Heart left ventricle (tissue), 16 donors: ENCODE measurements around the gene NOTUM. TPM values are rescaled to one million over a fixed set of nuclear protein-coding genes. Genes with fewer than 3 reads are reported as not detected.

Experiments
- ATAC-seq, 4 donors: fragments of 200-7000 bp; cut with Tn5 transposase; one replicate each; pipeline ENCODE4 v1.9.1; 2020 to 2022; ENCODE audit warnings: moderate library complexity in 4 of 4, mild to moderate bottlenecking in 3 of 4, moderate number of reproducible peaks in 1 of 4
- DNase-seq, 5 donors: peaks; one replicate each; pipeline ENCODE4 v3.0.0-alpha.2; 2020
- H3K27ac ChIP-seq, 12 donors: fragments of 200-600 bp; sonication (generic) in 4 of 12; one replicate each; pipeline versions ENCODE4 v1.5.0 to v1.8.0; 2016 to 2022; ENCODE audit warnings: mild to moderate bottlenecking in 2 of 12
- H3K27me3 ChIP-seq, 9 donors: fragments of 200-600 bp; sonication (generic) in 2 of 9; one replicate each; pipeline versions ENCODE4 v1.5.1 to v1.8.0; 2016 to 2022; ENCODE audit warnings: mild to moderate bottlenecking in 3 of 9
- H3K36me3 ChIP-seq, 9 donors: fragments of 200-600 bp; sonication (generic) in 2 of 9; one replicate each; pipeline versions ENCODE4 v1.5.0 to v1.8.0; 2018 to 2022; ENCODE audit warnings: mild to moderate bottlenecking in 2 of 9
- H3K4me1 ChIP-seq, 12 donors: fragments of 200-600 bp; sonication (generic) in 4 of 12; one replicate each; pipeline versions ENCODE4 v1.5.0 to v1.8.0; 2016 to 2022; ENCODE audit warnings: mild to moderate bottlenecking in 3 of 12
- H3K4me3 ChIP-seq, 12 donors: fragments of 200-600 bp; sonication (generic) in 4 of 12; one replicate each; pipeline versions ENCODE4 v1.5.0 to v1.8.0; 2017 to 2022; ENCODE audit warnings: mild to moderate bottlenecking in 9 of 12, moderate library complexity in 4 of 12
- H3K9me3 ChIP-seq, 12 donors: fragments of 200-600 bp; sonication (generic) in 4 of 12; one replicate each; pipeline versions ENCODE4 v1.5.0 to v1.8.0; 2016 to 2022; ENCODE audit warnings: mild to moderate bottlenecking in 1 of 12
- POLR2A ChIP-seq, 2 donors: fragments of 450-650 bp; IDR thresholded peaks; one replicate each; pipeline ENCODE4 v1.6.1; 2017; ENCODE audit warnings: antibody characterized with exemption in 2 of 2, mild to moderate bottlenecking in 2 of 2, moderate library complexity in 2 of 2
- WGBS, 4 donors: extraction: QIAGEN DNeasy Blood & Tissue Kit in 2 of 4; methylation state at CpG; one replicate each; pipeline versions ENCODE4 v1.1.5 to v1.1.7; 2013 to 2018; 5-methylcytosine and 5-hydroxymethylcytosine counted together
- intact Hi-C, 10 donors: fragments of 100-400 bp; cut with DNase I; formaldehyde crosslinking; loops; one replicate each; pipeline versions ENCODE4 v1.11.1 to v1.14.2; 2022
- polyA plus RNA-seq, 2 donors: library from polyadenylated mRNA; stranded (reverse); fragments of 200-250 nt; gene quantifications; one replicate each; pipeline ENCODE4 v1.2.3, GENCODE V29; 2013
- total RNA-seq, 9 donors: library from RNA; depleted of rRNA in 2 of 9; stranded (reverse); fragments of >200 nt in 2 of 9; fragmentation: NEBNext Ultra II Directional in 3 of 9; extraction: Animal tissue kit (Norgen Biotek cat#: 25700) in 3 of 9; gene quantifications; one replicate each; pipeline versions ENCODE4 v1.1.0 to v1.2.4, GENCODE V29; 2016 to 2023
- TF ChIP-seq, protein P1 (sequence below), 12 donors: fragments of 200-600 bp; sonication (generic) in 4 of 12; IDR thresholded peaks; one replicate each; pipeline versions ENCODE4 v1.5.0 to v1.8.0; 2018 to 2022; ENCODE audit warnings: antibody characterized with exemption in 12 of 12, mild to moderate bottlenecking in 5 of 12
- donor health status: ischemic (EF 13 %, LVEDD 7.1; RV severe dilation, severe dysfunction).
- donor health status: healthy with polysubstance abuse.
- donor health status: DM: no; HTN: yes; CAD: no.
- donor health status: DM: no; HTN: no; CAD: no.
- donor health status: ischemic (EF 25% LVEDD 6.9; RV normal size, moderate dysfunction).
- donor health status: ischemic (EF 25% LVEDD 5.7; RV mildly dilated, moderate dysfunction).
- donor health status: healthy.
- donor health status: DM: yes; HTN: yes; CAD: no.
- donor health status: ischemic (EF 35%, LVEDD 5.7; RV mildly dilated, moderate dysfunction).
- donor health status: nonischemic (EF 11% LVEDD 7.7; RV severe dilation, severe dysfunction).
- donor health status: DM: yes; HTN: yes; CAD: no.
- donor health status: PGD.
- donor health status: ischemic (EF 29% LVEDD 5.4; RV normal size, mild dysfunction).
- donor health status: nonischemic (EF 23%, LVEDD 6.1; RV moderate dilation, normal function).

The NOTUM gene
- total and polyA plus RNA-seq, 11 donors = 0.25 to 1.6 (median 0.56) TPM; not detected in 3

DNA sequence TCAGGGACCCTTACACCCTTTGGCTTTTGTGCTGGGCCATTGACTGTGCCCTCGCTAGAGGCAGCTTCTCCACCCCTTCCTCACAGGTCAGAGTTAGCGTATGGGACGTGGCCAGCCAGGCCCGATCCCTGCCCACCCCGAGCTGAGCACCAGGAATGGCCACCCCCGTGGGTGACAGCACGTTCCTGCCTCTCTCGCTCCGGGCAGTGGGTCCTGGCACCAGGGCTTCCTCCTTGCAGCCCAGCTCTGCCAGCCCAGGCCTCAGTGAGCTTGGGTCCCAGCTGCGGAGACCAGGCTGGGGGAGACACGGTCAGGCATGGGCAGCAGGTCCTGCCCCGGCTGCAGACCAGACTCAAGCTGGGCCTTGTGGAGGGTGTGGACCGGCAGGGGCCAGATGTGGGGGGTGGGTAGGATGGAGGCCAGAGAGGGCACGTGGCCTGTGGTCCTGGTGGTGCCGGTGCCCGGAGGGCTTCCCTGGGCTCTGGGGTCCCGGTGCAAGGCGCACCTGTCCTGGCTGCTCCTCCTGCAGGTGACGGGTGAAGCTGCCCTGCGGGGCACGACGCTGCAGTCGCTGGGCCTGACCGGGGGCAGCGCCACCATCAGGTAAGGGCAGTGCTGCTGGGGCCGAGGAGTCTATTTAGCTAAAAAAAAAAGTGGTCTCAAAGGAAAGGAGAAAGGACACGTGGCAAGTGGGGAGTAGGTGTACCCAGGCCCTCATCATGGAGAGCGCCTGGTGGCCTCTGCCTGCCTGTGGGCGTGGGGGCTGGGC, 34.7 kb upstream of the NOTUM start:
- 95 to 96% (median 96%) methylated on average over 26 to 29 of the region's 29 CpGs for WGBS, 4 donors
- peak in 1 of 5 donors; percentile 58 for DNase-seq
- intact Hi-C loops = no loop called here
- Histone ChIP-seq H3K27ac (no peak overlapping the region), H3K27me3 (no peaks in the 10 kb centered on the region), H3K9me3 (no peaks in the 10 kb centered on the region), H3K4me3 (no peak overlapping the region), H3K36me3 (peaks cover 0 to 15% (median 6%) of the 10 kb centered on the region in 9 donors), H3K4me1 (peaks cover 0 to 23% (median 14%) of the 10 kb centered on the region in 12 donors)
- no peak for ATAC-seq
- no peak for TF ChIP-seq POLR2A (IDR thresholded peaks at IDR 0.05)
- TF ChIP-seq, protein P1, sequence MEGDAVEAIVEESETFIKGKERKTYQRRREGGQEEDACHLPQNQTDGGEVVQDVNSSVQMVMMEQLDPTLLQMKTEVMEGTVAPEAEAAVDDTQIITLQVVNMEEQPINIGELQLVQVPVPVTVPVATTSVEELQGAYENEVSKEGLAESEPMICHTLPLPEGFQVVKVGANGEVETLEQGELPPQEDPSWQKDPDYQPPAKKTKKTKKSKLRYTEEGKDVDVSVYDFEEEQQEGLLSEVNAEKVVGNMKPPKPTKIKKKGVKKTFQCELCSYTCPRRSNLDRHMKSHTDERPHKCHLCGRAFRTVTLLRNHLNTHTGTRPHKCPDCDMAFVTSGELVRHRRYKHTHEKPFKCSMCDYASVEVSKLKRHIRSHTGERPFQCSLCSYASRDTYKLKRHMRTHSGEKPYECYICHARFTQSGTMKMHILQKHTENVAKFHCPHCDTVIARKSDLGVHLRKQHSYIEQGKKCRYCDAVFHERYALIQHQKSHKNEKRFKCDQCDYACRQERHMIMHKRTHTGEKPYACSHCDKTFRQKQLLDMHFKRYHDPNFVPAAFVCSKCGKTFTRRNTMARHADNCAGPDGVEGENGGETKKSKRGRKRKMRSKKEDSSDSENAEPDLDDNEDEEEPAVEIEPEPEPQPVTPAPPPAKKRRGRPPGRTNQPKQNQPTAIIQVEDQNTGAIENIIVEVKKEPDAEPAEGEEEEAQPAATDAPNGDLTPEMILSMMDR (IDR thresholded peaks at IDR 0.05) = no peak

DNA sequence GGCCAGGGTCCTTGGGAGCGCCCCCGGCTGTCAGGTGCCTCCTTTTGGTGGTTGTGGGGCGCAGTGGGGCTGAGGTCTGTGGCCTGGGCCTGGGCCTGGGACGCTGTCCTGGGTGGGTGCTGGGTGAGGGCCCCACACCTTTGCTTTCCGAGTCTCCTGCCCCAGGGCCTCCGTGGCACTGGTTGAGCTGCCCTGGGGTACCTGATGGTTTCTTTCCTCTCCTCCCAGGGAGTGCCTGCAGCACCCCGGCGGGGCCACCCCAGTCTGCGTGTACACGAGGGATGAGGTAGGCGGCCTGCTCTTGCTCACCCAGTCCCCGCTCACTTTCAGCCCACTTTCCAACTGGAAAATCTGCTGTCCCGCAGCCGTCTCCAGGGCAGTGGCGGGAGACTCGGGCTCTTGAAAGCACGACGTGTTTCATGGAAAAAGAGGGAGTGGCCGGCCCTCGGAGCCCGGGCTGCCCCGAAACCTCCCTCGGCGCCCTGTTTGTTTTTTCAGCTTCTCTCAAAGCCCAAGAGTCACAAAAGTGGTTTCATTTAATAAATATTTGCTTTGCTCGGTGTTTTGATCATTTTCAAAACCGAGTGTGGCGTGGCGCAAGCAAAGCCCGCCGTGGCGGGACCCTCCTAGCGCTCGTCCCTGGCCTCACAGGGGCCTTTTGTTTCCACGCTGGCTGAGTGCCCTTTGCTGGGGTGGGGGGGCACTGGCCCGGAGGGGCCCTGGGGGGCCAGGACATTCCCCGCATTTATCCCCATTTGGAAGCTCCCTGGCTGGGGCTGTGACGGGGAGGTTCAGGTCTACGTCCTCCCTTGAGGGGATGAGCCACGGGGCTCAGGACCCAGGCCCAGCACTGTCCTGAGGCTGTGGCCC, 33.8 kb upstream of the NOTUM start:
- Histone ChIP-seq H3K36me3 (peaks cover 0 to 18% (median 6%) of the 10 kb centered on the region in 9 donors), H3K9me3 (no peaks in the 10 kb centered on the region), H3K4me3 (no peak overlapping the region), H3K27ac (no peak overlapping the region), H3K27me3 (no peaks in the 10 kb centered on the region), H3K4me1 (peaks cover 0 to 26% (median 14%) of the 10 kb centered on the region in 12 donors)
- WGBS, 4 donors = 91 to 94% (median 93%) methylated on average over 27 to 39 of the region's 39 CpGs
- TF ChIP-seq, protein P1 (IDR thresholded peaks at IDR 0.05) = no peak
- no peak for TF ChIP-seq POLR2A (IDR thresholded peaks at IDR 0.05)
- peak in 1 of 5 donors; percentile 58 for DNase-seq
- intact Hi-C loops = no loop called here
- ATAC-seq = no peak

DNA sequence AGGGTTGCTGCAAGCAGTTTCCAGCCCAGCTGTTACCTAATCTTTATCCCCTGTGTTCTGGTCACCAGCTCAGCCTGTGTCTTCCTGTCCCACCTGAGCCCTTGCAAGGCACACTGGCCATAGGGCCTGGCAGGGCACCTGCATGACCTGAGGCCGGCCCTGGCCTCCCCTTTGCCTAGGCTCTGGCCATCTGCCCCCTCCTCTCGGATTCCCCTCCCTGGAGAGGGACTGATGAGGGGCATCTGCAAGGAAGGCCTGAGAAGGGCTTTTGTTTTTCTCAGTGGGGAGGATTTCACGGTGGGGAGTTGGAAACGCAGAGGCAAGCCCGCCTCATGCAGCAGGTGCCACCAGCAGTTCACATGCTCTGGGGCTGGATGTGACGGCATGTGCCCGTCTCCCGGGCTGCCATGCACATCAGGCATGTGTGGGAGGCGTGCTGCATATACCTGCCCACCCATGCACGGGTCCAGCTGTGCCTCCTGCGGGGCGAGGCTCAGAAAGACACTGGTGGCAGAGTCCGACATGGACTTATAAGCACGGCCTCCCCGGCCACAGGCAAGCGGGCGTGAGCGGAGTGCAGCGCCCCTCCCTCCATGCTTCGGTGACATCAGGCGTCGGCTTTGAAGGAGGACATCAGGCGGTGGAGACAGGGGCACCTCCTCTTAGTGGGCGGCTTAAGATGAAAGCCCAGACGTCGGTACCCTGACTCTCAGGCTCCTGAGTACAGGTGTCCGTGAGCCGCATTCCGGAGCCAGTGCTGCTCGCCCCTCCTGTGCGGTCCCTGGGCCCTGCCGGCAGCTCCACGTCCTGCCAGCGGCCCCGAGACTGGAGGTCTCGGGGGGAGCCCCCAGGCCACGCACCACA, 33.0 kb upstream of the NOTUM start:
- TF ChIP-seq, protein P1 (IDR thresholded peaks at IDR 0.05) = no peak
- no peak for TF ChIP-seq POLR2A (IDR thresholded peaks at IDR 0.05)
- peak in 1 of 5 donors; percentile 51 for DNase-seq
- no peak for ATAC-seq
- Histone ChIP-seq H3K9me3 (no peaks in the 10 kb centered on the region), H3K27ac (no peak overlapping the region), H3K4me1 (peaks cover 0 to 26% (median 14%) of the 10 kb centered on the region in 12 donors), H3K36me3 (peaks cover 0 to 26% (median 6%) of the 10 kb centered on the region in 9 donors), H3K4me3 (no peak overlapping the region), H3K27me3 (no peaks in the 10 kb centered on the region)
- intact Hi-C loops = no loop called here
- 91 to 96% (median 94%) methylated on average over 20 to 37 of the region's 37 CpGs for WGBS, 4 donors
